Suppressor macrophage (primary cell): ENCODE results near the gene PLEKHG5.
A peak's percentile ranks its signal among the peaks of the same experiment; 100 is the strongest.

Experiments
- DNase-seq, 4 experiments: peaks; one replicate each; pipeline ENCODE4 v3.0.0-alpha.2; 2020 to 2022

PLEKHG5 gene

DNA sequence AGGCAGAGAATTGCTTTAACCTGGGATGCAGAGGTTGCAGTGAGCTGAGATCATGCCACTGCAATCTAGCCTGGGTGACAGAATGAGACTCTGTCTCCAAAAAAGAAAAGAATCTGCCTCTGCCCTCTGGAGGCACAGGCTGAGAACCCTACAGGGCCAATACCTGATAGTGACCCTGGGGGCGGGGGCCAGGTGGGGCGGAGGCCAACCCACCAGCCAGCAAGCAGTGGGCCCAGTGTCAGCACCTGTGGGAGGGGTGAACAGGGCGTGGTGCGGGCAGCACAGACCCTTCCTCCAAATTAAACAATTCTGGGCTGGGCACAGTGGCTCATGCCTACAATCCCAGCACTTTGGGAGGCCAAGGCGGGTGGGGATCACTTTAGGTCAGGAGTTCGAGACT is 19.0 kb upstream of the PLEKHG5 start:
- DNase-seq = no peak

DNA sequence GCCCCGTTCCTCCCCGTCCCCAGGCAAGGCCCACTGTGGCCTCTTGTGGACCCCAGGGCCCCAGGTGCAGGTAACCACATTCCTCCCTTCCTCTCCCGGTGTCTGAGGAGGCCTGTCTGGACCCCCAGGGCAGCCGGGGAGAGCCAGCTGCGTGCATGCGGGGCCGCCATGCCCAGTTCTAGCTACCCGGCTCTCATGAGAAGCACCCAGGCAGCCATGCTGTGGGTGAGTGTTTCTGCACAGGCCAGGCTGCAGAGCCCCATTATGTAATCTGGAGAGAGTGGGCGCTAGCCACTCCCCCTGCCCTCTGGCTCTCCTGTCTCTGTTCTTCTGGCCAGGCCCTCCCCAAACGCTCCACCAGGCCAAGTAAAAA is 18.4 kb upstream of the PLEKHG5 start:
- DNase-seq = peak; percentile 80 to 90 (median 88)

DNA sequence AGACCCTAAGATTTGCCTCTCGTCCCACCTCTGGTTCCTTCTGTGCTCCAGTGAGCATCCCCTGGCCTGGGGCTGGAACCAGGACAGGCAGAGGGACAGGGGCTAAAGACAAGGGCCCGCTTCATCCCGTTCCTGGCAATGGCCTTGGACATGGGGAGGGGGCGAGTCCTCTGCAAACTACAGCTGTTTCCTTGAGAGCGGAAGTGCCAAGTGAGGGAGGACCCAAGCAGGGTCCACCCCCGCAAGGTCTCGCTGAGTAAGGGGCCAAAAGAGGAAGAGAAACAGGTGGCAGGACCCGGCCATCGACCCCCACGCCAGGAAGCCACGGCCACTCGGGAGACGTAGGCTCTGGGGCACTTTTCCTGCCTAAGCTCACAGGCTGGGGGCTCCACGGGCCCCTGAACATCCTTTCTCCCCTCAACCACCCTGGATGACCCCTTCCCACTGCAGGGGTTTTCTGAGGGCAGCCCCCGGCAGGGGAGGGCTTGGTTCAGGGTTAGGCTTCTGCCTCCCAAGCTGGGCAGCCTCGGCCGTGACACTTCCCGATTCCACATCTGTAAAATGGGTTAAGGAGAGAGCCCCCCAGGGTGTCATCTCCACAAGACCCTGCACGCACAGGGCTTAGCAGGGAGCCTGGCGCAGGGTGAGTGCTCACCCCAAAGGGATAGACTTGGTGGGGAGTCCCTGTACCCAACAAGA is 17.9 kb upstream of the PLEKHG5 start:
- DNase-seq = peak; percentile 30 to 69 (median 62)

GRCh38 chr1:6508816-6509189 is 17.3 kb upstream of the PLEKHG5 start:
- DNase-seq = no peak

DNA sequence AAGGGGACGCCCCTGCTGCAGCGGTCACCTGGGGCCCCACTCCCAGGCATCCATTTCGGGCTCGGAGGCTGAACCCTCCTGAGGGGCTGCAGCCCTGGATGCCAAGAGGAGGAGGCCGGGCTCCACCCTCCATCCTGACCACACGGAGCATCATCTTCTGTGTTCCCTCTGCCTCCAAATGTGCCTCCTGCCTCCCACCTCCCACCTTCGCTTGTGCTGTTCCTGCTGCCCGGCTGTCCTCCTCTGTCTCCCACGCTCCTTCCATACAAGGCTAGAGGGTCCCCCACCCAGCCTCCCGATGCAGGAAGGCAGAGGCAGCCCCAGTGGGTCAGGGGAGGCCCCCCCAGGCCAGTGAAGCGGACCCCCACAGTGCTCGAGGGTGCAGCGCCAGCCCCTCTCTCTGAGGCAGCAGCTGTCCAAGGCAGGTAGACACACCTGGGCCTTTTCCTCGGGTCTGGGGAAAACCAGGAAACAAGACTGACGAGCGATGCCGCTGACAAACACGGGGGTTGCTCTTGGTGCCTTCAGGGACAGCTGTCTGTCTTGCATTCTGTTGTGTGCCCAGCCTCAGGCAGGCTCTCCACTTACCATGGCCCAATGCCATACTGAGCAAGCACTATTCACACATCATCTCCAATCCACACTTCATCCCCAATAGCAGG is 16.8 kb upstream of the PLEKHG5 start:
- no peak for DNase-seq

DNA sequence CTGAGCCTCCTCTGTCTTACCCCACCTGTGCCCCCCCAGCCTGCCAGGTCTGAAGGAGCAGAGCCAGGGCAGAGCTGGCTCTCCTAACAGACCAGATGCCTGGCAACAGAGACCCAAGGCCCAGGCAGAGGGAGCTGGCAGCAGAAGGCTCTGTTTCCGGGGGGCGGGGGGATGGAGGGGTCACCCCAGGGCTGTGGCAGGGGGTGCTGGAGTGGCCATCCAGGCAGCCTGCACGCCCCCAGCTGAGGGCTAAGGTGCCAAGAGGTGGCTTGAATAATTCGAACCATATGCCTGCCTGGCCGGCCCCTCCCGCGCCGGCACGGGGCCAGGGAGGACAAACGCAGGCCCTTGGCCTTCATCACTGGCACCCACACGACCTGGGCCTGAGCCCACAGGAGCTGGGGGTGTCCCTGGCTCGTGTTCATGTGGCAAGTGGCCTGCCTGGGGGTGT is 16.0 kb upstream of the PLEKHG5 start:
- DNase-seq = no peak

GRCh38 chr1:6507037-6507428 is 15.6 kb upstream of the PLEKHG5 start:
- DNase-seq = peak; percentile 76 to 88 (median 86)

- no peak for DNase-seq
Observed at GRCh38 chr1:6506210-6507036, 15.0 kb upstream of the PLEKHG5 start.

DNA sequence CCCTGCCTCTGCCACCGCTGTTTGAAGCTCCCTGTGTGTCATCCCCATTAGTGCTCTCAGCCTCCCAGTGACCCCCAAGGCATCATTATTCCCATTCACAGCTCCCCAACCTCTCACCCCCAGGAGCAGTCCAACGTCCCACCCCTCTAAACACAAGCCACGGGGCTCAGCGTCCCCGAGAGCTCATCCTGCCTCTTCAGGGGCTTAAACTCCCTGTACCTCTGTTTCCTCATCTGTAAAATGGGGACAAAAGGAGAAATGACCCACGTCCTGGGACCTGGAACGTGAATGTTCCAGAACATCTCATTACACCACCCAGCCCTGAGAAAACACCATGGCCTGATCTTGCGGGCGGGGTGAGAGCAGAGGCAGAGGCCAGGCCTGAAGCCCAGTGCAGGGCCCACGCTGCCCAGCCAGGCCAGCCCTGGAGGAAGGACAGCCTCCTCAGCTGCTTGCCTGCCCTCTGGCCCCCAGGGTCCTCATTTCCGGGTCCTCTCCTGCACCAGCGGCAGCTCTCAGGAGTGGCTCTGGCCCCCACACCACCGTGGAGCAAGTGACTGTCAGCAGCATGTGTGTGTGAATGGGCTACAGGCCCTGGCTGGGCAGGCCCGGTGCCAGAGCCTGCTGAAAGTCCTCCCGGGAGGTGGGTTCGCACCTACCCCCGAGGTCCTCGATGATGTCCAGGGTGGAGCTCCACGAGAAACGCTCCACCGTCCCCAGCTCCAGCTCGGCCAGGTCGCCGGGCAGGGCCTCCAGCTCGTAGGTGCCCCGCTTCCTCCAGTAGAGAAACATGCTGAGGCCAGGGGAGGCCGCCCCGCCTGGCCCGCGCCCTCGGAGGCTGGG is 14.1 kb upstream of the PLEKHG5 start:
- DNase-seq = no peak

GRCh38 chr1:6504887-6505286 is 13.4 kb upstream of the PLEKHG5 start:
- DNase-seq = no peak

GRCh38 chr1:6503884-6504602 is 12.6 kb upstream of the PLEKHG5 start:
- no peak for DNase-seq

GRCh38 chr1:6502000-6502891 is 10.8 kb upstream of the PLEKHG5 start:
- peak; percentile 39 to 76 (median 66) for DNase-seq

GRCh38 chr1:6501279-6501813 is 9.9 kb upstream of the PLEKHG5 start:
- no peak for DNase-seq

DNA sequence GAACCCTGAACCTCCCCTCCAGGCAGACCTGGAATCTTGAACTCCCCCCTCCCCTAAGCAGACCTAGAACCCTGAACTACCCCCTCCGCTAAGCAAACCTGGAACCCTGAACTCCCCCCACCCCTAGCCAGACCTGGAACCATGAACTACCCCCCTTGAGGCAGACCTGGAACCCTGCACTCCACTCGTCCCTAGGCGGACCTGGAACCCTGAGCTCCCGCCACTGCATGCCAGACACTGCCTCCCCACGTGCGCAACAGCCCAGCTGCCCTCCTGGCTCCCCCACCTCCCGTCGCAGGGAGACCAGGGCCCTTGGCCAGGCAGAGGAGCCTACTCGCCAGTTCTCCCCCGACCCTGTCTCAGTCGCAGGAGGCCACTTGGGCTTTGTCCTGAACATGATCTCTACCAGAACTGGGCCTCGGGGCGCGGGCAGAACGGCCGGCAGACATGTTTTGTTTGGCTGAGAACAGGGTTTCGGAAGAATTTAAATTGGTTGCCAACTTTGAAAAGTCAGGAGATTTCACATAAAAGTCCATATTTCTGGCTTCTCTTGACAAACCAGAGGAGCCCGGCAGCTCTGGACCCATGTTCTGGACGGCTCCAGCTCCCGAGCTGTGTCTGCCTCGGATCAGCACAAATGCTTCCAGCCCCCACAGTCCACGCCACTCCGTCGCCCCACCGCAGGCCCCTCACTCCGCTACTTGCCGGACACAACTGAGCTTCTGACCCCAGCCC is 9.2 kb upstream of the PLEKHG5 start:
- DNase-seq = no peak

GRCh38 chr1:6499296-6499695 is 7.8 kb upstream of the PLEKHG5 start:
- no peak for DNase-seq

DNA sequence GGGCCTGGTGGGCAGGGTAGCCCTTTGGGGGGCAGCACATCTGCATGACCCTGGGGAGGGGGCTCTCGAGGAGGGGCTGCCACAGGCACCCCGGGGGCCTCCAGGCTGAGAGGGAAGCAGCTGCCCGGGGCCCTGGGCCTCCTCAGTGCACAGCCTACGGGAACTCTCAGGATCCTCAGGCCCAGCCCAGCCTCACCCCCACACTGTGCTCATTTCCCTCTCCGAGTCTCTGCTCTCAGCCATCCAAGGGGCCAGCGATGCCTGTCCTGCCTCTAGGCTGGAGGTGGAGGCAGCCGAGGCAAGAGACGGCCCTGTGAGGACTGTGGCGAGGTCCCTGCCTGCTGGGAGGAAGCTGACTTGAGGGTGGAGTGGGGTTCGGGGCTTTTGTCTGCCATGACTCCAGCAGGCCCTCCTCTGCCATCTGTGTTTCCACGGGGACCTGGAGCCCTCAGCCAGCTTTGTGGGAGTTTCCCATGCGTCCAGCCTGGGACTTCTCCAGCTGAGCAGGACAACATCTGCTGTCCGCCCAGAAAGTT is 7.2 kb upstream of the PLEKHG5 start:
- peak in 1 of 4 experiments; percentile 52 for DNase-seq

DNA sequence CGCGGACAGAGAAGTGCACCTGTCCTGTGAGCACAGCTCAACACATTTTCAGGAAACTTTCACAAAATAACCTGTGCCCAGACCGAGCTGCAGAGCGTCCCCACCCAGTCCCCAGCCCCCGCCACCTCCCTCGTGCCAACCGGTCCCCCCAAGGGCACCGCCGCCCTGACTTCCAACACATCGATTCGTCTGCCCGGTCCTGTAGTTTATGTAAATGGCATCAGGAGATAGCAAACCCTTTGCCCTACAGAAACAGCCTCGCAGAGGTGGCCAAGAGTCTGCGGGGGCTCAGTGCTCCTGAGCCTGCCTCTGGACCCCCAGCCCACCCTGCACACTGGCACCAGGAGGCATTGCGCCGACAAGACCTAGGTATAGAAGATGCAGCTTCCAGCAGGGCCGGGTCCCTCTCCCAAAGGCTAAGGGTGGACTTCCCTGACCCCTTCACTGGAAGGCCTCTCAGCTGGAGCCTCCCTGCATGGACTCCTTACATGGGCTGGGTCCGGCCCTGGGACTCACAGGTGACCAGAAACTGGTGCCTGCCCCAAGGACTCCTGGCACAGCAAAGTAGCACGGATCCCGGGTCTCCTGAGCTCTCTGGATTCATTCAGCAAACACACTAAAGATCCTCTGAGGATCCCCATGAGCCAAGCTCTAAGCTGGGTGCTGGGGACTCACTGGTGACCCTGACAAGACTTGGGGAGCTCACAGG is 6.6 kb upstream of the PLEKHG5 start:
- no peak for DNase-seq

DNA sequence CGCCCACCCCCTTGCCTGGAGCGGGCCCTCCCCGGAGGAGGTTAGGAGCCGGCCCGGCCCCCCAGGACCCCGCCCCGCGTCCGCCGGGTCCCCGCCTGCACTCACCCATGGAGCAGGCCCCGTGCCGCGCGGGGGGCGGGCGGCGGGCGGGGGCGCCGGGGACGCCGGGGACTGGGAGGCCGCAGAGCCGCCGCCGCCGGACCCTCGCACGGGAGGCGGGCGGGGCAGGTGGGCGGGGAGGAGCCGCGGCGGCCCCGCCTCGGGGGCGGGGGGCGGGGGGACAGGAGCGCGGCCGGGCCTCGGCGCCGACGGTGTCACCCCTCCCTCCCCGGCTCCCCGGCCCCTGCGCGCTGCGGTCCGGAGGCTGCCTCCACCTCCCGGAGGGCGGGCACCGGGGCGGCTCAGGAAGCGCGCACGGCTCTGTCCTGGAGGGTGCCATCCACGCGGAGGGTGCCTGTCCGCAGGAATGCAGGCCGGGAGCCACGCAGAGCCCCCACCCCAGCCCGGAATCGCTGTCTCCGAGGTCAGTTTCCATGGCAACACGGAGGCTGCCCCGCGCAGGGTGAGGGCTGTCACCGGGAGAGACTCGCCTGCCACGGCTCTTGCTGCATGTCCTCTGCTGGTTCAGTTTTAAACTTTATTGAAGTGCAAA is 5.9 kb upstream of the PLEKHG5 start:
- peak in 2 of 4 experiments; percentile 24 to 31 for DNase-seq
